CD8-positive, alpha-beta memory T cell (primary cell): Measurements from ENCODE around the gene OGFOD2. TPM values are rescaled to one million over a fixed set of nuclear protein-coding genes. Genes with fewer than 3 reads are reported as not detected.

ENCODE experiments used
- CTCF ChIA-PET: fragments of 350-600 bp; sonication (Branson Sonifier 250); formaldehyde crosslinking; loops from one replicate; lab custom pipeline; 2021; ENCODE audit warnings: antibody characterized with exemption; lab: Charles Lee
- POLR2A ChIA-PET: fragments of 350-600 bp; sonication (Branson Sonifier 250); formaldehyde crosslinking; loops from one replicate; lab custom pipeline; 2021; ENCODE audit warnings: antibody characterized with exemption; lab: Charles Lee
- DNase-seq, 5 donors: peaks; one replicate each; pipeline versions ENCODE4 v3.0.0 to v3.0.0-alpha.2; 2020 to 2022; ENCODE audit warnings: mixed read lengths in 1 of 5
- H3K27ac ChIP-seq: one replicate; pipeline ENCODE4 v1.7.0; 2013; ENCODE audit warnings: low read depth, mild to moderate bottlenecking, low read length, moderate library complexity
- H3K27me3 ChIP-seq: 2 replicates; pipeline ENCODE4 v1.7.0; 2013; ENCODE audit warnings: low read length, mild to moderate bottlenecking; ENCODE audit not compliant: insufficient read depth, poor library complexity, severe bottlenecking
- H3K36me3 ChIP-seq: 2 replicates; pipeline ENCODE4 v1.7.0; 2013; ENCODE audit warnings: mild to moderate bottlenecking, low read length, moderate library complexity; ENCODE audit not compliant: insufficient read depth
- H3K4me1 ChIP-seq: 2 replicates; pipeline ENCODE4 v1.7.0; 2013; ENCODE audit warnings: mild to moderate bottlenecking, low read length, moderate library complexity; ENCODE audit not compliant: insufficient read depth
- H3K4me3 ChIP-seq: 2 replicates; pipeline ENCODE4 v1.7.0; 2013; ENCODE audit warnings: mild to moderate bottlenecking, low read length
- H3K9me3 ChIP-seq: 2 replicates; pipeline ENCODE4 v1.7.0; 2013; ENCODE audit warnings: mild to moderate bottlenecking, low read length
- H3K27ac Mint-ChIP-seq, 8 donors: one replicate each; pipeline ENCODE4 v1.8.0; 2020 to 2021; ENCODE audit warnings: mixed read lengths in 8 of 8, mild to moderate bottlenecking in 6 of 8, inconsistent platforms in 3 of 8, moderate library complexity in 3 of 8
- H3K27me3 Mint-ChIP-seq, 2 donors: one replicate each; pipeline ENCODE4 v1.8.0; 2020 to 2021; ENCODE audit warnings: mixed read lengths in 2 of 2, mild to moderate bottlenecking in 1 of 2, moderate library complexity in 1 of 2
- H3K36me3 Mint-ChIP-seq, 3 donors: one replicate each; pipeline ENCODE4 v1.8.0; 2020 to 2021; ENCODE audit warnings: mixed read lengths in 3 of 3, inconsistent platforms in 1 of 3, mild to moderate bottlenecking in 1 of 3
- H3K4me1 Mint-ChIP-seq, 3 donors: one replicate each; pipeline ENCODE4 v1.8.0; 2020 to 2021; ENCODE audit warnings: mixed read lengths in 3 of 3, inconsistent platforms in 1 of 3, mild to moderate bottlenecking in 1 of 3
- H3K4me3 Mint-ChIP-seq, 7 donors: one replicate each; pipeline ENCODE4 v1.8.0; 2020 to 2021; ENCODE audit warnings: mixed read lengths in 7 of 7, mild to moderate bottlenecking in 6 of 7, moderate library complexity in 4 of 7, inconsistent platforms in 2 of 7
- H3K9me3 Mint-ChIP-seq, 5 donors: one replicate each; pipeline ENCODE4 v1.8.0; 2020 to 2022; ENCODE audit warnings: mixed read lengths in 5 of 5, mild to moderate bottlenecking in 3 of 5, moderate library complexity in 2 of 5, inconsistent platforms in 1 of 5
- polyA plus RNA-seq: library from polyadenylated mRNA; unstranded; fragments of 300-500 nt; fragmentation: Illumina TruSeq; gene quantifications from one replicate; pipeline ENCODE4 v1.2.3, GENCODE V29; 2021
- total RNA-seq, 2 experiments: library from RNA; stranded (reverse); gene quantifications; one replicate each; pipeline ENCODE4 v1.2.3, GENCODE V29; 2021

OGFOD2 gene
- total and polyA plus RNA-seq, 3 experiments from 2014 or later, result 14.9 to 29.5 (median 27.7) TPM

DNA sequence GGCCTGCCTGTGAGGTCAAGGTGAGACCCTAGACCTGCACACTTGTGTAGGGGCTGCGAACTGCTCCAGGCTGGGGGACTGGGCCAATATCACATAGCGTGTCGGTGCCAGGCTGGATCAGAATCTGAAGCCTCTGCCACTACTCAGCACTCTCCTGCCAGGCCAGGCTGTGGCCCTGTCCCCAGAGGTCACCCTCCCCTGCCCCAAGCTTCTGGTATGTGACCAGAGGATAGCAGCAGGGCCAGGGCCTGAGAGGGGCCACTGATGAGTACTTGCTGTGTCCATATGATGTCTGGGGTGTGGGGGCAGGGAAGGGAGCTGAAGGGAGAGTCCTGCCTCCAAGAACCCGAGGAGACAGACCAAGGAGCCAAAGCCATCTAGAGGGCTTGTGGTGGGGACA lies 23.3 kb downstream of the OGFOD2 start:
- Mint-ChIP-seq H3K4me3 (no peak overlapping the region), H3K9me3 (no peaks in the 10 kb centered on the region), H3K27ac (no peak overlapping the region), H3K27me3 (no peaks in the 10 kb centered on the region), H3K36me3 (peaks cover 0 to 13% (median 4%) of the 10 kb centered on the region in 3 donors), H3K4me1 (no peaks in the 10 kb centered on the region)
- no peak for DNase-seq
- Histone ChIP-seq H3K9me3 (no peaks in the 10 kb centered on the region), H3K36me3 (no peaks in the 10 kb centered on the region), H3K27me3 (no peaks in the 10 kb centered on the region), H3K4me3 (no peak overlapping the region), H3K27ac (no peak overlapping the region), H3K4me1 (no peaks in the 10 kb centered on the region)
- POLR2A ChIA-PET, result no interaction called here
- CTCF ChIA-PET, result no interaction called here

DNA sequence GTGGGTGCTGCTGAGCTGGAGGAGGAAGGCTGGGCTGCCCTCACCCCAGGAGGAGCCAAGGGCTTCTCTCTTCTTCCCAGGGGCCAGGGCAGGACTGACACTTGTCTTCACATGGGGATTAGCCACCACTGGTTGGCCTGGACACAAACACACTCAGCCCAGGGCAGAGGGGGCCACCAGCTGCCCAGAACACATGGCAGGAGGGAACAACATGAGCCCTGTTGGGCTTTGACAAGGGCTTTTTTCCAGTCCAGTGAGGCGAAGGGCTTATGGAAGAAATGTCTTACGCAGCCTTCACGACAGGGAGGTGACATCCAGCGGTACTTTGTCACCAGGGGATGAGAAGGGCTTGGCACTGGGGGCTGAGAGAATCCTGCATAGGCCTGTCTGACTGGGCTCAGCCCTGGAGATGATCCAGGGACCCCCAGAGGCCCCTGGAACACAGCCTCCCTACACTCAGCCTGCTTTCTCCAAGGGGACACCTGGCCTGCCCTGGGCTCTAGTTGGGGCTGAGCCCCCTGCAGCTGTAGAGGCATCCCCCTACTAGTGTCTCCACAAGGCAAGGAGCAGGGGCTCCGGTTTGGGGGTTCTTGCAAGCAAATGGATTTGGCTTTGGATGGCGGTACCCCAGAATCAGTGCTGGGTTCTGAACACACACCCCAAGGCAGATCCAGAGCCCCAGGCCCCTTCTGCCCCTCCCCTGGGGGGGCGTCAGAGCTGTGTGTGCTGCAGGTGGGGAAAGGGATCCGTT lies 24.3 kb downstream of the OGFOD2 start:
- Mint-ChIP-seq H3K27ac (no peak overlapping the region), H3K9me3 (no peaks in the 10 kb centered on the region), H3K36me3 (peaks cover 0 to 15% (median 4%) of the 10 kb centered on the region in 3 donors), H3K4me1 (no peaks in the 10 kb centered on the region), H3K4me3 (no peak overlapping the region), H3K27me3 (no peaks in the 10 kb centered on the region)
- peak in 1 of 5 donors; percentile 30 for DNase-seq
- Histone ChIP-seq H3K4me1 (no peaks in the 10 kb centered on the region), H3K36me3 (no peaks in the 10 kb centered on the region), H3K27me3 (no peaks in the 10 kb centered on the region), H3K4me3 (no peak overlapping the region), H3K27ac (no peak overlapping the region), H3K9me3 (no peaks in the 10 kb centered on the region)
- ChIA-PET CTCF (interaction anchor here (0.9 kb wide), 1 partner anchor 205 kb away, joined by 3 read pairs; no protein-coding TSS in a partner anchor), POLR2A (no interaction called here)

DNA sequence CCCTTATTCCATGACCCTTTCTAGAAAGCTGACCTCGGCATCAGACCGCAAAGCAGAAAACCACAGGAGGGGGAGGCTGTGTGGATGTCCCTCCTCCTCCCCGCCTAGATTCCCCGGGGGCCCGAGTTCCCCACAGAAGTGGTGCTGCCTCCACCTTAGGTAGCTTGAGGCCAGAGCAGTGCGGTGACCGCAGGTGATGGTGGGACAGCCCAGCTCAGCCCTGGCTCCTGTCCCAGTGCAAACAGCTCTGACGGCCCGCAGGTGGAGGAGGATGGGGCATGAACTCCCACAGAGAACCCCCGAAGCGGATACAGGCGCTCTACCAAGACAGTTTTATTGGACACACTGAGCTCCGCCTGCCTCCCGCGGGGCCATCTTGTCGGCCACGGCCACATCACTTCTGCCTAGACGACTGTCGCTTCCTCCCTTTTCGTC lies 25.0 kb downstream of the OGFOD2 start:
- peaks cover 0 to 19% (median 4%) of the 10 kb centered on the region in 3 donors for H3K36me3 Mint-ChIP-seq
- H3K36me3 ChIP-seq, result no peaks in the 10 kb centered on the region

GRCh38 chr12:123000578-123000977 lies 25.5 kb downstream of the OGFOD2 start:
- peak in 1 of 5 donors; percentile 38 for DNase-seq
- Mint-ChIP-seq H3K9me3 (no peaks in the 10 kb centered on the region), H3K36me3 (peaks cover 0 to 19% (median 4%) of the 10 kb centered on the region in 3 donors), H3K4me1 (no peaks in the 10 kb centered on the region), H3K27me3 (no peaks in the 10 kb centered on the region), H3K4me3 (no peak overlapping the region), H3K27ac (no peak overlapping the region)
- H3K27ac ChIP-seq, result no peak overlapping the region
- H3K27me3 ChIP-seq, result no peaks in the 10 kb centered on the region
- no peak overlapping the region for H3K4me3 ChIP-seq
- ChIA-PET POLR2A (no interaction called here), CTCF (interaction anchor here (0.9 kb wide), 1 partner anchor 207 kb away, joined by 3 read pairs; no protein-coding TSS in a partner anchor)
- no peaks in the 10 kb centered on the region for H3K9me3 ChIP-seq
- H3K36me3 ChIP-seq, result no peaks in the 10 kb centered on the region
- no peaks in the 10 kb centered on the region for H3K4me1 ChIP-seq

More for the DNA sequence above, 25.0 kb downstream of the OGFOD2 start:
- H3K4me3 Mint-ChIP-seq, result no peak overlapping the region
- no peak overlapping the region for H3K27ac Mint-ChIP-seq
- H3K4me3 ChIP-seq, result no peak overlapping the region
- no peaks in the 10 kb centered on the region for H3K9me3 Mint-ChIP-seq
- no peaks in the 10 kb centered on the region for H3K9me3 ChIP-seq
- no peaks in the 10 kb centered on the region for H3K4me1 Mint-ChIP-seq
- H3K27ac ChIP-seq, result no peak overlapping the region
- H3K27me3 ChIP-seq, result no peaks in the 10 kb centered on the region
- H3K27me3 Mint-ChIP-seq, result no peaks in the 10 kb centered on the region
- POLR2A ChIA-PET, result no interaction called here
- CTCF ChIA-PET, result interaction anchor here (0.9 kb wide), 1 partner anchor 206 kb away, joined by 3 read pairs; no protein-coding TSS in a partner anchor
- DNase-seq, result peak in 1 of 5 donors; percentile 17
- H3K4me1 ChIP-seq, result no peaks in the 10 kb centered on the region

DNA sequence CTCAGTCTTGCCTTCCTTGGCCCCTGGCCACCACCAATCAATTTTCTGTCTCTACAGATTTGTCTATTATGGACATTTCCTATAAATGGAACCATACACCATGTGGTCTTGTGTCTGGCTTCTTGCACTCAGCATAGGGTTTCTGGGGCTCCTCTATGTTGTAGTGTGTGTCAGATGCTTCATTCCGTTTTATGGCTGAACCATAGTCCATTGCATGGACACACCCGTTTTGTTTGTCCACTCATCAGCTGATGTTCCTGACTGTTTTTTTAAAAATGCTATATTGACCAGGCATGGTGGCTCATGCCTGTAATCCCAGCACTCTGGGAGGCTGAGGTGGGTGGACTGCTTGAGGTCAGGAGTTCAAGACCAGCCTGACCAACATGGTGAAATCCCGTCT lies 26.4 kb downstream of the OGFOD2 start:
- ChIA-PET CTCF (no interaction called here), POLR2A (no interaction called here)
- Histone ChIP-seq H3K4me3 (no peak overlapping the region), H3K4me1 (no peaks in the 10 kb centered on the region), H3K27me3 (no peaks in the 10 kb centered on the region), H3K36me3 (no peaks in the 10 kb centered on the region), H3K9me3 (no peaks in the 10 kb centered on the region), H3K27ac (no peak overlapping the region)
- H3K9me3 Mint-ChIP-seq, result no peaks in the 10 kb centered on the region
- H3K36me3 Mint-ChIP-seq, result peaks cover 0 to 19% (median 4%) of the 10 kb centered on the region in 3 donors
- no peak overlapping the region for H3K4me3 Mint-ChIP-seq
- no peaks in the 10 kb centered on the region for H3K27me3 Mint-ChIP-seq
- no peak for DNase-seq
- no peak overlapping the region for H3K27ac Mint-ChIP-seq
- H3K4me1 Mint-ChIP-seq, result no peaks in the 10 kb centered on the region

- Mint-ChIP-seq H3K9me3 (no peaks in the 10 kb centered on the region), H3K27me3 (peaks cover 0 to 2% of the 10 kb centered on the region in 2 donors), H3K4me1 (no peaks in the 10 kb centered on the region), H3K4me3 (no peak overlapping the region), H3K36me3 (peaks cover 0 to 23% (median 7%) of the 10 kb centered on the region in 3 donors), H3K27ac (peak overlapping the region in 1 of 8 donors; percentile 70)
- Histone ChIP-seq H3K9me3 (no peaks in the 10 kb centered on the region), H3K27me3 (no peaks in the 10 kb centered on the region), H3K4me3 (no peak overlapping the region), H3K27ac (no peak overlapping the region), H3K36me3 (no peaks in the 10 kb centered on the region), H3K4me1 (no peaks in the 10 kb centered on the region)
- ChIA-PET POLR2A (no interaction called here), CTCF (no interaction called here)
- DNase-seq, result peak in 1 of 5 donors; percentile 12
Observed at GRCh38 chr12:123003257-123003656, 28.2 kb downstream of the OGFOD2 start.

GRCh38 chr12:123004287-123004686 lies 29.2 kb downstream of the OGFOD2 start:
- Histone ChIP-seq H3K27ac (no peak overlapping the region), H3K36me3 (no peaks in the 10 kb centered on the region), H3K4me1 (no peaks in the 10 kb centered on the region), H3K27me3 (no peaks in the 10 kb centered on the region), H3K9me3 (no peaks in the 10 kb centered on the region), H3K4me3 (no peak overlapping the region)
- ChIA-PET POLR2A (no interaction called here), CTCF (no interaction called here)
- Mint-ChIP-seq H3K4me1 (no peaks in the 10 kb centered on the region), H3K27ac (peak overlapping the region in 1 of 8 donors; percentile 72), H3K9me3 (no peaks in the 10 kb centered on the region), H3K36me3 (peaks cover 0 to 26% (median 7%) of the 10 kb centered on the region in 3 donors), H3K27me3 (peaks cover 0 to 2% of the 10 kb centered on the region in 2 donors), H3K4me3 (no peak overlapping the region)
- DNase-seq, result peak in 1 of 5 donors; percentile 6

DNA sequence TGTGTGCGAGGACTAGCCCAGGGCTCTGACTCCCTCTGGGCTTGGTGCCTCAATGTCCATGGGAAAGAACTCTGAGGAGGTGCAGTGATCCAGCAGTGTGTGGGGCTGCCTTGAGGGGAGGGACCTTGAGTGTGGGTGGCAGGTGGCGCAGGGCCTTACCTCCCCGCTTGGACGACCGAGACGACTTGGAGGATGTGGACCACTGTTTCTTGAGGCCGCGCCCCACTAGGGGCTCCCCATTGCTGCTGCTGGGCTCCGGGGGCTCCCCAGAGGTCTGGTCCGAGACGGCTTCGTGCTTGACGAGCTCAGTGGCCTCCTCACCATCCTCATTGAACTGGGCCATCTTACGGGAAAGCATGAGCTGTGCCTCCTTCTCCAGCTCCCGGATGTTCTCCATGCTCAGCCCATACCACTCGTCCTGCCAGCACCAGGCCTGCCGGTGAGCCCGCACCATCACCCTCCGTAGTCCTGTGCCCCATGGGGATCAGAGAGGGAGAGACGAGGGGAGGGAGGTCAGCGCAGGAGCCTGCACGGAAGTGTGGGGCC lies 30.1 kb downstream of the OGFOD2 start:
- CTCF ChIA-PET, result no interaction called here
- H3K36me3 Mint-ChIP-seq, result peaks cover 0 to 32% (median 7%) of the 10 kb centered on the region in 3 donors
- Histone ChIP-seq H3K4me3 (no peak overlapping the region), H3K36me3 (no peaks in the 10 kb centered on the region), H3K9me3 (no peaks in the 10 kb centered on the region), H3K27ac (no peak overlapping the region), H3K4me1 (no peaks in the 10 kb centered on the region), H3K27me3 (no peaks in the 10 kb centered on the region)
- peak in 1 of 5 donors; percentile 19 for DNase-seq
- H3K4me1 Mint-ChIP-seq, result no peaks in the 10 kb centered on the region
- POLR2A ChIA-PET, result no interaction called here
- no peaks in the 10 kb centered on the region for H3K9me3 Mint-ChIP-seq
- peak overlapping the region in 1 of 8 donors; percentile 13 for H3K27ac Mint-ChIP-seq
- peaks cover 0 to 2% of the 10 kb centered on the region in 2 donors for H3K27me3 Mint-ChIP-seq
- H3K4me3 Mint-ChIP-seq, result no peak overlapping the region
